Panc1 (cell line): ENCODE data around the gene FBRS. TPM values are rescaled to one million over a fixed set of nuclear protein-coding genes. Genes with fewer than 3 reads are reported as not detected.

ENCODE experiments used
- ATAC-seq: fragments of 200-7000 bp; cut with Tn5 transposase; 2 replicates; pipeline ENCODE4 v1.9.1; 2020; ENCODE audit warnings: mild to moderate bottlenecking, moderate library complexity
- BruUV-seq: library from RNA; stranded (reverse); fragments of 400-500 nt; replicated peaks from 2 replicates; lab custom pipeline; 2021; lab: Mats Ljungman, UMichigan
- CTCF ChIA-PET: fragments of 300-600 bp; sonication (Branson Sonifier 250); formaldehyde crosslinking; loops from one replicate; lab custom pipeline; 2022; ENCODE audit warnings: antibody characterized with exemption; lab: Charles Lee
- POLR2A ChIA-PET: fragments of 300-600 bp; sonication (Branson Sonifier 250); formaldehyde crosslinking; loops from one replicate; lab custom pipeline; 2022; ENCODE audit warnings: antibody characterized with exemption; lab: Charles Lee
- DNase-seq: peaks from one replicate; pipeline ENCODE4 v3.0.0-alpha.2; 2010; ENCODE audit warnings: low read depth, low spot score
- H3K27ac ChIP-seq: 2 replicates; pipeline ENCODE4 v1.5.1; 2011; ENCODE audit warnings: mild to moderate bottlenecking, low read length, inconsistent platforms
- H3K27me3 ChIP-seq: fragments of 200-500 bp; sonication (Bioruptor generic); 2 replicates; pipeline ENCODE4 v1.6.0; 2014; ENCODE audit warnings: low read length, inconsistent platforms; ENCODE audit not compliant: control insufficient read depth, insufficient read depth
- H3K36me3 ChIP-seq: fragments of 200-500 bp; sonication (Bioruptor generic); 2 replicates; pipeline ENCODE4 v1.5.1; 2014; ENCODE audit warnings: inconsistent platforms, mild to moderate bottlenecking, low read length, moderate library complexity; ENCODE audit not compliant: control insufficient read depth, insufficient read depth
- H3K4me1 ChIP-seq: 2 replicates; pipeline ENCODE4 v1.5.1; 2011; ENCODE audit warnings: inconsistent platforms, mild to moderate bottlenecking, low read length, moderate library complexity; ENCODE audit not compliant: control insufficient read depth, insufficient read depth
- H3K4me3 ChIP-seq, 2 experiments: 2 replicates each; pipeline ENCODE4 v1.5.1; 2011 to 2012; ENCODE audit warnings: low read depth in 2 of 2, low read length in 2 of 2, mild to moderate bottlenecking in 2 of 2, inconsistent platforms in 1 of 2, moderate library complexity in 1 of 2
- H3K9me3 ChIP-seq: fragments of 200-500 bp; sonication (Bioruptor generic); 2 replicates; pipeline ENCODE4 v1.5.1; 2014; ENCODE audit warnings: low read depth, mild to moderate bottlenecking, inconsistent platforms, low read length, moderate library complexity; ENCODE audit not compliant: control insufficient read depth, insufficient read depth
- POLR2AphosphoS5 ChIP-seq: IDR thresholded peaks from 2 replicates; pipeline ENCODE4 v1.6.1; 2012; ENCODE audit warnings: mild to moderate bottlenecking, low read depth, low read length, moderate library complexity
- SIN3A ChIP-seq: IDR thresholded peaks from 2 replicates; pipeline ENCODE4 v1.6.1; 2012; ENCODE audit warnings: low read depth, mild to moderate bottlenecking, low read length, moderate library complexity, borderline replicate concordance; ENCODE audit not compliant: insufficient read depth
- TCF7L2 ChIP-seq: IDR thresholded peaks from 2 replicates; pipeline ENCODE4 v1.6.1; 2011; ENCODE audit warnings: mild to moderate bottlenecking, low read depth, low read length, inconsistent platforms
- in situ Hi-C: cut with HindIII; loops from 2 replicates; pipeline ENCODE4 v1.10.0; 2016; ENCODE audit warnings: low sequenced_read_pairs, low pct_unique_long_range_greater_than_20kb
- intact Hi-C: fragments of 100-400 bp; cut with micrococcal nuclease; formaldehyde crosslinking; loops from one replicate; pipeline ENCODE4 v1.10.0; 2022; ENCODE audit not compliant: unreplicated experiment
- total RNA-seq: library from RNA; stranded (reverse); gene quantifications from one replicate; pipeline ENCODE4 v1.2.1, GENCODE V29; 2021; ENCODE audit not compliant: unreplicated experiment
- TF ChIP-seq, protein P1 (sequence below), 2 experiments: IDR thresholded peaks; 2 replicates each; pipeline ENCODE4 v1.6.1; 2011 to 2012; ENCODE audit warnings: low read depth in 2 of 2, control low read depth in 1 of 2, low read length in 1 of 2, mild to moderate bottlenecking in 1 of 2, moderate library complexity in 1 of 2; ENCODE audit not compliant: insufficient read depth in 1 of 2
- TF ChIP-seq, protein P2 (sequence below): fragments of 450-650 bp; IDR thresholded peaks from 2 replicates; pipeline ENCODE4 v1.5.1; 2017; ENCODE audit warnings: mild to moderate bottlenecking

Gene FBRS
- total RNA-seq, 1 experiment from 2014 or later = 103 TPM

DNA sequence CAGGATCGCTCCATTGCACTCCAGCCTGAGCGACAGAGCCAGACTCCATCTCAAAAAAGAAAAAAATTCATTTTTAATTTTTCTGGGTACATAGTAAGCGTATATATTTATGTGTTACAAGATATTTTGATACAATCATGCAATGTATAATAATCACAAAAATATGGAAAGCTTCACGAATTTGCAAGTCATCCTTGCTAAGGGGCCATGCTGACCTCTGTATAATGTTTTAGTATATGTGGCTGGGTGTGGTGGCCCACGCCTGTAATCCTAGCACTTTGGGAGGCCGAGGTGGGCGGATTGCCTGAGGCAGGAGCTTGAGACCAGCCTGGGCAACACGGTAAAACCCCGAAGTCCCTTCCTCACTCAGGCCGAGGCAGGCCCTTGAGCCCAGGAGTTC lies 16.9 kb downstream of the FBRS start:
- CTCF ChIA-PET = no interaction called here
- no peak for ATAC-seq
- POLR2A ChIA-PET = no interaction called here
- no peak for DNase-seq
- Histone ChIP-seq H3K27me3 (no peaks in the 10 kb centered on the region), H3K36me3 (0 out of 2 replicates have a peak, but pooled peaks cover 2% of the 10 kb centered on the region), H3K9me3 (no peaks in the 10 kb centered on the region), H3K4me1 (no peaks in the 10 kb centered on the region), H3K27ac (no peak overlapping the region), H3K4me3 (no peak overlapping the region)
- intact Hi-C loops (no loop called here), in situ Hi-C loops (no loop called here)
- no peak for TF ChIP-seq SIN3A
- TF ChIP-seq TCF7L2 = no peak
- TF ChIP-seq, protein P1, sequence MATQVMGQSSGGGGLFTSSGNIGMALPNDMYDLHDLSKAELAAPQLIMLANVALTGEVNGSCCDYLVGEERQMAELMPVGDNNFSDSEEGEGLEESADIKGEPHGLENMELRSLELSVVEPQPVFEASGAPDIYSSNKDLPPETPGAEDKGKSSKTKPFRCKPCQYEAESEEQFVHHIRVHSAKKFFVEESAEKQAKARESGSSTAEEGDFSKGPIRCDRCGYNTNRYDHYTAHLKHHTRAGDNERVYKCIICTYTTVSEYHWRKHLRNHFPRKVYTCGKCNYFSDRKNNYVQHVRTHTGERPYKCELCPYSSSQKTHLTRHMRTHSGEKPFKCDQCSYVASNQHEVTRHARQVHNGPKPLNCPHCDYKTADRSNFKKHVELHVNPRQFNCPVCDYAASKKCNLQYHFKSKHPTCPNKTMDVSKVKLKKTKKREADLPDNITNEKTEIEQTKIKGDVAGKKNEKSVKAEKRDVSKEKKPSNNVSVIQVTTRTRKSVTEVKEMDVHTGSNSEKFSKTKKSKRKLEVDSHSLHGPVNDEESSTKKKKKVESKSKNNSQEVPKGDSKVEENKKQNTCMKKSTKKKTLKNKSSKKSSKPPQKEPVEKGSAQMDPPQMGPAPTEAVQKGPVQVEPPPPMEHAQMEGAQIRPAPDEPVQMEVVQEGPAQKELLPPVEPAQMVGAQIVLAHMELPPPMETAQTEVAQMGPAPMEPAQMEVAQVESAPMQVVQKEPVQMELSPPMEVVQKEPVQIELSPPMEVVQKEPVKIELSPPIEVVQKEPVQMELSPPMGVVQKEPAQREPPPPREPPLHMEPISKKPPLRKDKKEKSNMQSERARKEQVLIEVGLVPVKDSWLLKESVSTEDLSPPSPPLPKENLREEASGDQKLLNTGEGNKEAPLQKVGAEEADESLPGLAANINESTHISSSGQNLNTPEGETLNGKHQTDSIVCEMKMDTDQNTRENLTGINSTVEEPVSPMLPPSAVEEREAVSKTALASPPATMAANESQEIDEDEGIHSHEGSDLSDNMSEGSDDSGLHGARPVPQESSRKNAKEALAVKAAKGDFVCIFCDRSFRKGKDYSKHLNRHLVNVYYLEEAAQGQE (IDR thresholded peaks at IDR 0.05; ENCODE audit: insufficient read depth in 1 of 2, low read depth in 2 of 2, low read length in 1 of 2) = no peak
- TF ChIP-seq, protein P2, sequence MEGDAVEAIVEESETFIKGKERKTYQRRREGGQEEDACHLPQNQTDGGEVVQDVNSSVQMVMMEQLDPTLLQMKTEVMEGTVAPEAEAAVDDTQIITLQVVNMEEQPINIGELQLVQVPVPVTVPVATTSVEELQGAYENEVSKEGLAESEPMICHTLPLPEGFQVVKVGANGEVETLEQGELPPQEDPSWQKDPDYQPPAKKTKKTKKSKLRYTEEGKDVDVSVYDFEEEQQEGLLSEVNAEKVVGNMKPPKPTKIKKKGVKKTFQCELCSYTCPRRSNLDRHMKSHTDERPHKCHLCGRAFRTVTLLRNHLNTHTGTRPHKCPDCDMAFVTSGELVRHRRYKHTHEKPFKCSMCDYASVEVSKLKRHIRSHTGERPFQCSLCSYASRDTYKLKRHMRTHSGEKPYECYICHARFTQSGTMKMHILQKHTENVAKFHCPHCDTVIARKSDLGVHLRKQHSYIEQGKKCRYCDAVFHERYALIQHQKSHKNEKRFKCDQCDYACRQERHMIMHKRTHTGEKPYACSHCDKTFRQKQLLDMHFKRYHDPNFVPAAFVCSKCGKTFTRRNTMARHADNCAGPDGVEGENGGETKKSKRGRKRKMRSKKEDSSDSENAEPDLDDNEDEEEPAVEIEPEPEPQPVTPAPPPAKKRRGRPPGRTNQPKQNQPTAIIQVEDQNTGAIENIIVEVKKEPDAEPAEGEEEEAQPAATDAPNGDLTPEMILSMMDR = no peak
- TF ChIP-seq POLR2AphosphoS5 = no peak
- BruUV-seq = no TSS peak

DNA sequence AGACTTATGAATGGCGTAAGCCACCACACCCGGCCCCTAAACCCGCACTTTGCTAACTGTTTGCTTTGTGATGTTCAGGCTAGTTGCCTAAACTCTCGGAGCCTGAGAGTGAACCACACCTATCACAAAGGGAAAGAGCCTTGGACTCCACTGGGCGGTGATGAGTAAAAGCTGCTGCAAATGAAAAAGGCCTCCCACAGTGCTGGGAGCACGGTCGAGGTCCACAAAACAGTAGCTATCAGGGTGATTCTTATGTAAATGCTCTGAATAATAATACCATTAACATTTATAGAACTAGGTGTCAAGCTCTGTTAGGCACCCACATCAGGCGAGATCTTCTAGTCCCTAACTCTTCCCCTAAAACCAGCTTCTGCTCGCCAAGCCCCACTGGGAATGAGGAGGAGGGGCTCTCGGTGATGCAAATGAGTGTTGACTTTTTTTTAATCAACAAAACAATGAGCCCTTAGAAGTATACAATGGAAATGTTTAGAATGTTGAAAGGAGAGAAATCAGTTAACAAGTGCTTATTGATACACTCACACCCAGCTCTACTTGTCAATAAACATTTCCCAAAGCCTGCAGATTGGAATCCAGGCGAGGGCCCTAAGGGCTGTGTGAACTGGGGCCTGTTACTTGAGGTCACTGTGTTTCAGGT lies 19.8 kb downstream of the FBRS start:
- Histone ChIP-seq H3K4me3 (no peak overlapping the region), H3K36me3 (no peaks in the 10 kb centered on the region), H3K9me3 (no peaks in the 10 kb centered on the region), H3K27me3 (no peaks in the 10 kb centered on the region), H3K27ac (no peak overlapping the region), H3K4me1 (no peaks in the 10 kb centered on the region)
- BruUV-seq = no TSS peak
- in situ Hi-C loops = no loop called here
- intact Hi-C loops = no loop called here
- TF ChIP-seq, protein P2 = no peak
- TF ChIP-seq POLR2AphosphoS5 (no peak), TCF7L2 (no peak), SIN3A (no peak)
- TF ChIP-seq, protein P1 (IDR thresholded peaks at IDR 0.05; ENCODE audit: insufficient read depth in 1 of 2, low read depth in 2 of 2, low read length in 1 of 2) = no peak
- DNase-seq = no peak
- ChIA-PET CTCF (interaction anchor here (0.5 kb wide), 1 partner anchor 15 kb away, joined by 3 read pairs; no protein-coding TSS in a partner anchor), POLR2A (no interaction called here)
- ATAC-seq = no peak
